Measurements from ENCODE around the gene SLAMF1.

DNA sequence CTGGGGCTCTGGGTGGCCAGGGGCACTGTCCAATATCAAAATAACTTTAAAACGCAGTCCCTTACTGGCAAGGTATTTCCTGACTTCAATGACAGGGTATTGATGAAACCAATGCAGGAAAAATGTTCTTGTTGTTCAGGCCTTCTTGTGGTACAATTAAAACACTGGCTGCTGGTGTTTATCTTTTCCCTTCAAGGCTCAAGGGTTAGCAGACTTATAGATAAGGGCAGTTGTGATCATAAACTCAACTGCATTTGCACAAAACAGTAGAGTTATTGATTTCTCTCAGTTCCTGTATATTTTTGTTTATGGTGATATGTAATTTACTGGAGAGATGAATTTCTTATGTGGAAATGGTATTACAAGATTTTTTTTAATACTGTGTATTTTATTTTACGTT is 64.9 kb downstream of the SLAMF1 start:
- no peak for TF ChIP-seq CTCF (IDR thresholded peaks at IDR 0.05)
- TF ChIP-seq EZH2 (IDR thresholded peaks at IDR 0.05; ENCODE audit: borderline replicate concordance, insufficient read depth, low read depth, low read length, poor library complexity, severe bottlenecking): no peak
